Dedifferentiated amniotic fluid mesenchymal stem cell (primary cell): ENCODE measurements around the gene POLA2.
"Not testable (repeated sequence)": the region's sequence is repeated elsewhere in the genome, so short reads cannot be mapped to it uniquely, and the experiment has no call there.

Experiments used
- DNase-seq: peaks from one replicate; pipeline ENCODE4 v3.0.0-alpha.2; 2016; ENCODE audit errors: extremely low spot score

The POLA2 gene

DNA sequence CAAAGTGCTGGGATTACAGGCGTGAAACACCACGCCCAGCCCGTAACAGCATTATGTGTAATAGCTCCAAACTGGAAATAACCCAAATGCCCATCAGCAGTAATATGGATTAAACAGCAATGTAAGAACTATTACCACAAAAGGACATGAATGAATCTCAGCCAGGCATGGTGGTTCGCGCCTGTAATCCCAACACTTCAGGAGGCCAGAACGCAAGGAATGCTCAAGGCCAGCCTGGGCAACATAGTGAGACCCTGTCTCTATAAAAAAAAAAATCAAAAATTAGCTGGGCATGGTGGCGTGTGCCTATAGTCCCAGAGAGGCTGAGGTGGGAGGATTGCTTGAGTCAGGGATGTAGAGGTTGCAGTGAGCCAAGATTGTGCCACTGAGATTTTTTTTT, 68.8 kb downstream of the POLA2 start:
- no peak for DNase-seq

- DNase-seq = not testable (repeated sequence)
Measured at GRCh38 chr11:65332591-65332990, 70.8 kb downstream of the POLA2 start.

GRCh38 chr11:65334696-65335295, 73.0 kb downstream of the POLA2 start:
- no peak for DNase-seq

- no peak for DNase-seq
Measured at GRCh38 chr11:65338676-65339075, 76.9 kb downstream of the POLA2 start.

DNA sequence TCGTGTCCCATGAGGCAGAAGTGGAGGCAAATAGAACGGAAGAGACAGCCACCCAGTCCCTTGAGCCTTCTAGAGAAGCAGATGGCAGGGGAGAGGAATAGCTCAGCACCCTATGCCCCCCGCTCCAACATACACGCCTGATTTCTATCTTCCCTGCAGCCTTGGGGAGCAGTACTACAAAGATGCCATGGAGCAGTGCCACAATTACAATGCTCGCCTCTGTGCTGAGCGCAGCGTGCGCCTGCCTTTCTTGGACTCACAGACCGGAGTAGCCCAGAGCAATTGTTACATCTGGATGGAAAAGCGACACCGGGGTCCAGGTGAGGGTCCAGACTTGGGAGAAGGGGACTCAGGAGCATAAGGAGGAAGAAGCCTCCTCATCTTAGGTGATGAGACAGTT, 78.5 kb downstream of the POLA2 start:
- no peak for DNase-seq

DNA sequence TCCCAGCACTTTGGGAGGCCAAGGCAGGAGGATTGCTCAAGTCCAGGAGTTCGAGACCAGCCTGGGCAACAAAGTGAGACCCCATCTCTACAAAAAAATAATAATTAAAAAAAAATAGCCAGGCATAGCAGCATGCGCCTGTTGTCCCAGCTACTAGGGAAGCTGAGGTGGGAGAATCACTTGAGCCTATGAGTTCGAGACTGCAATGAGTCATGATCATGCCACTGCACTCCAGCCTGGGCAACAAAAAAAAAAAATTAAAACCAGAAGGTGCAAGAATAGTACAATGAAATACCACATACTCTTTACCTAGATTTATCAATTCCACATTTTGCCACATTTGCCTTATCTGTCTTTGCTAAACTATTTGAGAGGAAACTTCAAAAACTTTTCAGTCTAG, 80.1 kb downstream of the POLA2 start:
- no peak for DNase-seq
